ENCODE data around the gene PPP1R9A.

PPP1R9A gene

GRCh38 chr7:95320651-95321050 is 413.3 kb downstream of the PPP1R9A start:
- Histone ChIP-seq H3K4me1 (ENCODE audit: control insufficient read depth, insufficient read depth, low read length) (no peaks in the 10 kb centered on the region), H3K27me3 (ENCODE audit: control insufficient read depth, insufficient read depth, low read length) (peaks cover 22% of the 10 kb centered on the region), H3K9me3 (ENCODE audit: control insufficient read depth, insufficient read depth, low read length) (no peaks in the 10 kb centered on the region), H3K9ac (ENCODE audit: low read depth, low read length) (no peak overlapping the region), H3K36me3 (ENCODE audit: control insufficient read depth, insufficient read depth, low read length) (no peaks in the 10 kb centered on the region), H3K4me3 (ENCODE audit: low read depth, low read length) (no peak overlapping the region)

DNA sequence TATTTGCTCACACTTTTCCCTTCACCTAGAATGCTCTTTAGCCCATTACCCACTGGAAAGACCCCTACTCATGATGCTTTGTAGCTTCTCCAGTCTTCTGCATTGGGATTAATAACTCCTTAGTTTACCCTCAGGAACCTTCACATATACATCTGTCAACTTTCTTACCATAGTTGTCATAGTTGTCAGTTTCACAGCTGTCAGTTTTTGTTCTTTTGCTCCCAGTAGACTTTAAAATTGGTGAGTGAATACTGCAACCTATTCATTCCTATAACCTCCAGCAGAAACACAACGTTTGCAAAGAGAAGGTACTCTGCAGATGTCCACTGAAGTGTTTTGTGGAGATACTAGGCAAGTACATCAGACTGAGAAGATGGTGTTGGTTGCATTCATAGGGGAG is 414.3 kb downstream of the PPP1R9A start:
- no peaks in the 10 kb centered on the region for H3K4me1 ChIP-seq (ENCODE audit: control insufficient read depth, insufficient read depth, low read length)
- no peak overlapping the region for H3K4me3 ChIP-seq (ENCODE audit: low read depth, low read length)
- no peaks in the 10 kb centered on the region for H3K9me3 ChIP-seq (ENCODE audit: control insufficient read depth, insufficient read depth, low read length)
- no peaks in the 10 kb centered on the region for H3K36me3 ChIP-seq (ENCODE audit: control insufficient read depth, insufficient read depth, low read length)
- no peak overlapping the region for H3K9ac ChIP-seq (ENCODE audit: low read depth, low read length)
- H3K27me3 ChIP-seq (ENCODE audit: control insufficient read depth, insufficient read depth, low read length): peaks cover 22% of the 10 kb centered on the region

DNA sequence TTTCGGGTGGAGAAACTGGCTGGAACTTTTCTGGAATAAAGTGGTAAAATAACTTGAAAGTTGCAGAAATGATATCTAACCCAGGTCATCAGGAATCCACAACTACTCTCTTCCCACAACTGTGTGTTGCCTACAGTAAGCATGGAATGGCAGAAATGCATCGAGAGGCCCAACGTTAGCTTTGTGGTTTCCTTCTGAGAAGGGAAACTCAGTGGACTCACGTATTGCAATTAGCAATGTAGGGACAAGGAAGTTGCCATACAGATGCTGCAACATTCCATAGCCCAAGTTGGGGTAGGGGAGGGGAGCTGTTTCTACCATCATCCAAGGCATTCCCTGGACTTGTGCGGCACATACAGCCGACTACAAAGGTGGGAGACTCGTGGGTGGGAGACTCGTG is 415.0 kb downstream of the PPP1R9A start:
- no peak overlapping the region for H3K4me3 ChIP-seq (ENCODE audit: low read depth, low read length)
- no peaks in the 10 kb centered on the region for H3K36me3 ChIP-seq (ENCODE audit: control insufficient read depth, insufficient read depth, low read length)
- no peaks in the 10 kb centered on the region for H3K4me1 ChIP-seq (ENCODE audit: control insufficient read depth, insufficient read depth, low read length)
- H3K27me3 ChIP-seq (ENCODE audit: control insufficient read depth, insufficient read depth, low read length): peaks cover 22% of the 10 kb centered on the region
- no peaks in the 10 kb centered on the region for H3K9me3 ChIP-seq (ENCODE audit: control insufficient read depth, insufficient read depth, low read length)
- no peak overlapping the region for H3K9ac ChIP-seq (ENCODE audit: low read depth, low read length)

DNA sequence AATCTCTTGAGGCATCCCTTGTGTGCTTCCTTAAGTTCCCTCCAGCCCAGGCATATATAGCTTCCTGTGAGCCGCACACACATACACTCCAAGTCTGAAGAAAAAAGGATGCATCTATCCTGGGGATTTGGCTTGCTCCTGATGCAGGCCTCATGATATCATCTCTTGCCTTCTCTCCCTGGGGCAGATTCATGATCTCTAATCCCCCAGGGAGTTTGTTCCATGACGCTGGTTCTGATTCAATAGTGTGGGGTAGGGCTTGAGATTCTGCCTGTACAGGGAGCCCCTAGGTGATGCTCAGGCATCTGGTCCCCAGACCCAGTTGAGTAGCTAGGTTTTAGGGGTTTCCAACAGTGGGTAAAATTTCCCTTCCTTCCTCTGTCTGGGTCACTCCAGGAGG is 415.5 kb downstream of the PPP1R9A start:
- peaks cover 22% of the 10 kb centered on the region for H3K27me3 ChIP-seq (ENCODE audit: control insufficient read depth, insufficient read depth, low read length)
- no peaks in the 10 kb centered on the region for H3K4me1 ChIP-seq (ENCODE audit: control insufficient read depth, insufficient read depth, low read length)
- no peaks in the 10 kb centered on the region for H3K9me3 ChIP-seq (ENCODE audit: control insufficient read depth, insufficient read depth, low read length)
- no peaks in the 10 kb centered on the region for H3K36me3 ChIP-seq (ENCODE audit: control insufficient read depth, insufficient read depth, low read length)
- H3K9ac ChIP-seq (ENCODE audit: low read depth, low read length): no peak overlapping the region
- no peak overlapping the region for H3K4me3 ChIP-seq (ENCODE audit: low read depth, low read length)

- Histone ChIP-seq H3K4me3 (ENCODE audit: low read depth, low read length) (peak overlapping the region; percentile 70), H3K4me1 (ENCODE audit: control insufficient read depth, insufficient read depth, low read length) (no peaks in the 10 kb centered on the region), H3K36me3 (ENCODE audit: control insufficient read depth, insufficient read depth, low read length) (no peaks in the 10 kb centered on the region), H3K9ac (ENCODE audit: low read depth, low read length) (no peak overlapping the region), H3K27me3 (ENCODE audit: control insufficient read depth, insufficient read depth, low read length) (peaks cover 22% of the 10 kb centered on the region), H3K9me3 (ENCODE audit: control insufficient read depth, insufficient read depth, low read length) (no peaks in the 10 kb centered on the region)
Observed at GRCh38 chr7:95323410-95324129, 416.2 kb downstream of the PPP1R9A start.

GRCh38 chr7:95324431-95324830 is 417.0 kb downstream of the PPP1R9A start, which contains the start of gene PON1:
Gene PON1 (minus strand): TSS chr7:95324532. CDS start chr7:95324475, 57 bp downstream.
- H3K4me3 ChIP-seq (ENCODE audit: low read depth, low read length): peak within 1 kb of the TSS; percentile 70

GRCh38 chr7:95327356-95327755 is 420.0 kb downstream of the PPP1R9A start:
- H3K27me3 ChIP-seq (ENCODE audit: control insufficient read depth, insufficient read depth, low read length): peaks cover 22% of the 10 kb centered on the region
- no peaks in the 10 kb centered on the region for H3K4me1 ChIP-seq (ENCODE audit: control insufficient read depth, insufficient read depth, low read length)
- no peaks in the 10 kb centered on the region for H3K36me3 ChIP-seq (ENCODE audit: control insufficient read depth, insufficient read depth, low read length)
- no peak overlapping the region for H3K9ac ChIP-seq (ENCODE audit: low read depth, low read length)
- no peaks in the 10 kb centered on the region for H3K9me3 ChIP-seq (ENCODE audit: control insufficient read depth, insufficient read depth, low read length)
- H3K4me3 ChIP-seq (ENCODE audit: low read depth, low read length): no peak overlapping the region

More at GRCh38 chr7:95324431-95324830, 417.0 kb downstream of the PPP1R9A start, which contains the start of gene PON1:
- H3K4me1 ChIP-seq (ENCODE audit: control insufficient read depth, insufficient read depth, low read length): no peaks in the 10 kb centered on the region
- no peaks in the 10 kb centered on the region for H3K36me3 ChIP-seq (ENCODE audit: control insufficient read depth, insufficient read depth, low read length)
- peak within 1 kb of the TSS; percentile 57 for H3K9ac ChIP-seq (ENCODE audit: low read depth, low read length)
- no peaks in the 10 kb centered on the region for H3K9me3 ChIP-seq (ENCODE audit: control insufficient read depth, insufficient read depth, low read length)
- H3K27me3 ChIP-seq (ENCODE audit: control insufficient read depth, insufficient read depth, low read length): peaks cover 22% of the 10 kb centered on the region

- H3K4me1 ChIP-seq (ENCODE audit: control insufficient read depth, insufficient read depth, low read length): no peaks in the 10 kb centered on the region
- no peaks in the 10 kb centered on the region for H3K9me3 ChIP-seq (ENCODE audit: control insufficient read depth, insufficient read depth, low read length)
- H3K4me3 ChIP-seq (ENCODE audit: low read depth, low read length): no peak overlapping the region
- no peaks in the 10 kb centered on the region for H3K36me3 ChIP-seq (ENCODE audit: control insufficient read depth, insufficient read depth, low read length)
- H3K9ac ChIP-seq (ENCODE audit: low read depth, low read length): no peak overlapping the region
- peaks cover 3% of the 10 kb centered on the region for H3K27me3 ChIP-seq (ENCODE audit: control insufficient read depth, insufficient read depth, low read length)
Observed at GRCh38 chr7:95330204-95330960, 423.0 kb downstream of the PPP1R9A start.

DNA sequence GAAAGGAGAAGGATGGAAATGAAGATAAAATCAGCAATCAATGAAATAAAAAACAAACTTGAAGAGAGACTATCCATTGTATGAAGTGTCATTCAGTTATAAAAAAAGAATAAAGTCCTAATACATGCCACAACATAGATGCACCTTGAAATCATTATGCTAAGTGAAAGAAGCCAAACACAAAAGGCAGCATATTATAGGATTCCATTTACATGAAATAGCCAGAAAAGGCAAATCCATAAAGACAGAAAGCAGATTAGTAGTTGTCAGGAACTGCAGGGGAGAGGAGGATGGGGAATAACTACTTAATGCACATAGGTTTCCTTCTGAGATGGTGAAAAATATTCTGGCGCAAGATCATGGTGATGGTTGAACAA is 423.6 kb downstream of the PPP1R9A start:
- Histone ChIP-seq H3K27me3 (ENCODE audit: control insufficient read depth, insufficient read depth, low read length) (no peaks in the 10 kb centered on the region), H3K36me3 (ENCODE audit: control insufficient read depth, insufficient read depth, low read length) (no peaks in the 10 kb centered on the region), H3K9me3 (ENCODE audit: control insufficient read depth, insufficient read depth, low read length) (no peaks in the 10 kb centered on the region), H3K9ac (ENCODE audit: low read depth, low read length) (no peak overlapping the region), H3K4me1 (ENCODE audit: control insufficient read depth, insufficient read depth, low read length) (no peaks in the 10 kb centered on the region), H3K4me3 (ENCODE audit: low read depth, low read length) (no peak overlapping the region)

GRCh38 chr7:95334447-95334846 is 427.1 kb downstream of the PPP1R9A start:
- Histone ChIP-seq H3K9ac (ENCODE audit: low read depth, low read length) (no peak overlapping the region), H3K36me3 (ENCODE audit: control insufficient read depth, insufficient read depth, low read length) (no peaks in the 10 kb centered on the region), H3K4me3 (ENCODE audit: low read depth, low read length) (no peak overlapping the region), H3K9me3 (ENCODE audit: control insufficient read depth, insufficient read depth, low read length) (no peaks in the 10 kb centered on the region), H3K4me1 (ENCODE audit: control insufficient read depth, insufficient read depth, low read length) (no peaks in the 10 kb centered on the region), H3K27me3 (ENCODE audit: control insufficient read depth, insufficient read depth, low read length) (no peaks in the 10 kb centered on the region)

- Histone ChIP-seq H3K4me3 (ENCODE audit: low read depth, low read length) (no peak overlapping the region), H3K27me3 (ENCODE audit: control insufficient read depth, insufficient read depth, low read length) (no peaks in the 10 kb centered on the region), H3K9me3 (ENCODE audit: control insufficient read depth, insufficient read depth, low read length) (no peaks in the 10 kb centered on the region), H3K9ac (ENCODE audit: low read depth, low read length) (no peak overlapping the region), H3K4me1 (ENCODE audit: control insufficient read depth, insufficient read depth, low read length) (no peaks in the 10 kb centered on the region), H3K36me3 (ENCODE audit: control insufficient read depth, insufficient read depth, low read length) (no peaks in the 10 kb centered on the region)
Observed at GRCh38 chr7:95335093-95335492, 427.7 kb downstream of the PPP1R9A start.

- H3K27me3 ChIP-seq (ENCODE audit: control insufficient read depth, insufficient read depth, low read length): no peaks in the 10 kb centered on the region
- no peak overlapping the region for H3K4me3 ChIP-seq (ENCODE audit: low read depth, low read length)
- no peaks in the 10 kb centered on the region for H3K36me3 ChIP-seq (ENCODE audit: control insufficient read depth, insufficient read depth, low read length)
- peaks cover 8% of the 10 kb centered on the region for H3K4me1 ChIP-seq (ENCODE audit: control insufficient read depth, insufficient read depth, low read length)
- no peak overlapping the region for H3K9ac ChIP-seq (ENCODE audit: low read depth, low read length)
- no peaks in the 10 kb centered on the region for H3K9me3 ChIP-seq (ENCODE audit: control insufficient read depth, insufficient read depth, low read length)
Observed at GRCh38 chr7:95338832-95339231, 431.4 kb downstream of the PPP1R9A start.
